ENCODE data around the gene PLPPR1. TPM values are rescaled to one million over a fixed set of nuclear protein-coding genes. Genes with fewer than 3 reads are reported as not detected.

The PLPPR1 gene
- under 1 TPM in 1 of 4 donors, not detected in 3; 0.54 TPM for total RNA-seq

DNA sequence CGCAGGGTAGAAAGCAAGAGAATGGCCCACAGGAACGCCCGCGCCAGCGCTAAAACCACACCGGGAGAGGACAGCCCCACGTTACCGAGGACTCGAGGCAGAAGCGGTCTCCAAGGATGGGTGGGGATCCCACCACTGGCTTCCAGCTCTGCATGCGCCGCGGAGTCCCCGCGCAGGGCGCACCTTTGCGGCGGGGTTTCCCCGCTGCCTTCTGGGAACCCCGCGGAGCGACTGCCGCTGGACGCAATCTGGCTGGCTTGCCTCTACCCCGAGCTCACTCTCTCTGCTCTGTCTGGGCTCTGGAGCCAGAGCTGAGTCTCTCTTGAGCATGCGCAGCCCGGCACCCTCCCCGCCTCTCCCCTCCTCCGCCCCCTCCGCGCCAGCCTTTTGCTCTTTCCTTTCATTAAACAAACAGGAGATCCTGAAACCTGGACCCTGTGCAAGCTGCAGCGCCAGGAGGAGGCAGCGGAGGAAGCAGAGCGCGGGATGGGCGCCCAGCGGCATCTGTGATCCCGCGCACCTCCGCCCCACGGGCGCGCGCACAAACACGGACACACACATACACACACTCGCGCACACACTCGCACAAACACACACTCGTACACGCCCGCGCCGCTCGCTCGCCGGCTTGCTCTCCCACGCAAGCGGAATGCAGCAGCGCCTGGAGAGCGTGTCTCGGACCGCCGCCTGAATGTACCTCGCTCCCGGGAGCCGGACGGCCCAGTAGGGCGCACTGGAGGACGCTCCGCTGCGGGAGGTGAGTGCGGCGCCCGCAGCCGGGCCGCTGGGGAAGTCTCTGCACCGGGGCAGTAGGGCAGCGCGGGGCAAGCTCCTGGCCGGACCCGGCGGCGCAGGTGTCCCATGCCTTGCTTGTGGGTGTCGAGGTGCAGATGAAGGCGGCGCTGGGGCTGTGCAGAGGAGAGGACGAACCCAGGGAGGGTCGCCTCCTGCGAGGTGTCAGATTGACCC is at the start of gene PLPPR1:
Gene PLPPR1, plus strand, starts transcription at position 382 of the 969 bp plus-strand sequence.
- peaks cover 0 to 12% (median 0%) of the 10 kb centered on the region in 4 donors for H3K4me1 ChIP-seq
- H3K27me3 ChIP-seq = no peaks in the 10 kb centered on the region
- no peaks in the 10 kb centered on the region for H3K9me3 ChIP-seq
- peak in 2 of 3 donors; percentile 58 to 61 for DNase-seq
- peak within 1 kb of the TSS in 1 of 4 donors; percentile 41 for H3K27ac ChIP-seq
- TF ChIP-seq POLR2A (IDR thresholded peaks at IDR 0.05) (no peak), CTCF (IDR thresholded peaks at IDR 0.05) (no peak)
- peak within 1 kb of the TSS in 3 of 4 donors; percentile 13 to 59 (median 54) for H3K4me3 ChIP-seq
- no peaks in the 10 kb centered on the region for H3K36me3 ChIP-seq

DNA sequence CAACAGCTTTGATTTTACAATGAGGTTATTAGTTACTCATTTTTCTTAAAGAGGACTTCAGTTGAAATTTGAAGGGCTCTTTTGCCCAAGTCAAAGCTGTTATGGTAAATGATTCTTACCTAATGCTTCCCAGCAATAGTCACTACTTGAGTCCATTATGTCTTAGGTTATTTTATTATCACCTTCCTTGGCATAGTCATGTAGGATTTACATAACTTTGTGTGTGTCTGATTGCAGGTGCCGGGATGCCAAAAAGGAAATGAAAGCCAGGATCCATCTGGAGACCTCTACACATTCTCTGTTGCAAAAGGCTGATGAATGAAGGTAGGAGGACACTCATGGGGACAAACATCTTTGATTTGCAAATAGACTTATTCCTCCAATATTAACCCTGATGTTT is 38.8 kb upstream of the PLPPR1 start:
- no peak overlapping the region for H3K4me3 ChIP-seq
- no peaks in the 10 kb centered on the region for H3K27me3 ChIP-seq
- no peaks in the 10 kb centered on the region for H3K4me1 ChIP-seq
- H3K27ac ChIP-seq = no peak overlapping the region
- DNase-seq = no peak
- H3K36me3 ChIP-seq = no peaks in the 10 kb centered on the region
- H3K9me3 ChIP-seq = no peaks in the 10 kb centered on the region
- TF ChIP-seq CTCF (IDR thresholded peaks at IDR 0.05) = no peak
- no peak for TF ChIP-seq POLR2A (IDR thresholded peaks at IDR 0.05)

DNA sequence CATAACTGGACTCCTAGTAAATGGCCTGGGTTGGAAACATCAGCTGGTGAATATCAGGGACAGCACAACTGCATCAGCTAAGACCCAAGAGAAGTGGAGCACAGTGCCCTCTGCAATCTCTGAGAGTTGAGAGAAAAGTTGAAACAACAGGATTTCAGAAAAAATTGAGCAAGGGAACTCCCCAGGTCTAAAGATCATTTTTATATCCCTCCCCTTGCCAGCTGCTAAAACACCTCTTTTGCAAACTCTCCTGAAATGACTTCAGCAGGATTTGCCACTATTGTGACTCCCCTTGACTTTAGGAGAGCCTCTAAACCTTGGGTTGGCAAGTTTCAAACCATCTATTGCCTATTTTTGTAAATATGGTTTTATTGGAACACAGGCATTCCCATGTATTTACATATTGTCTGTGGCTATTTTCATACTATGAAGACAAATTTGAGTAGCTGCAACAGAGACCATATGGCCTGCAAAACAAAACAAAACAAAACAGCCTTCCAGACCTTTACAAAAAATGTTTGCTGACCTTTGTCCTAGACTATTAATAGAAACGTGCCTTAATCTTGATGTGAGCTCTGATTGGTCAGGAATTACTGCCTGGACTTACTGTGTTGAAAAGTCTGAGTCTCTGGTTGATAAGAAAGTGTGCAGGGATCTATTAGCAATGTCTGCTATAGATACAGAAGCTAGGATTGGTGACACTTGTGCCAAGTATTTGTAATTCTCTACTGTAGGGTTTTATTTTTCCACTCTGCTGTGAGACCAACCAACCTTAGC is 37.7 kb upstream of the PLPPR1 start:
- TF ChIP-seq CTCF (IDR thresholded peaks at IDR 0.05) = no peak
- no peak for TF ChIP-seq POLR2A (IDR thresholded peaks at IDR 0.05)
- Histone ChIP-seq H3K9me3 (no peaks in the 10 kb centered on the region), H3K27ac (no peak overlapping the region), H3K27me3 (no peaks in the 10 kb centered on the region), H3K4me3 (no peak overlapping the region), H3K4me1 (no peaks in the 10 kb centered on the region), H3K36me3 (no peaks in the 10 kb centered on the region)
- DNase-seq = no peak

- H3K4me1 ChIP-seq = no peaks in the 10 kb centered on the region
- H3K27ac ChIP-seq = no peak overlapping the region
- no peaks in the 10 kb centered on the region for H3K9me3 ChIP-seq
- no peaks in the 10 kb centered on the region for H3K36me3 ChIP-seq
- H3K4me3 ChIP-seq = no peak overlapping the region
- no peak for DNase-seq
- no peaks in the 10 kb centered on the region for H3K27me3 ChIP-seq
- TF ChIP-seq CTCF (IDR thresholded peaks at IDR 0.05) (no peak), POLR2A (IDR thresholded peaks at IDR 0.05) (no peak)
Measured at GRCh38 chr9:100992632-100993031, 35.9 kb upstream of the PLPPR1 start.

- TF ChIP-seq POLR2A (IDR thresholded peaks at IDR 0.05) (no peak), CTCF (IDR thresholded peaks at IDR 0.05) (no peak)
Measured at GRCh38 chr9:100999906-101000544, 28.5 kb upstream of the PLPPR1 start.

More at GRCh38 chr9:100999906-101000544, 28.5 kb upstream of the PLPPR1 start:
- Histone ChIP-seq H3K9me3 (no peaks in the 10 kb centered on the region), H3K27ac (no peak overlapping the region), H3K4me1 (peaks cover 0 to 4% (median 0%) of the 10 kb centered on the region in 4 donors), H3K27me3 (no peaks in the 10 kb centered on the region), H3K4me3 (no peak overlapping the region), H3K36me3 (no peaks in the 10 kb centered on the region)
- DNase-seq = no peak

All from Peyer's patch (tissue), 4 donors.